ENCODE measurements around the gene TRAP1.

TRAP1 gene

DNA sequence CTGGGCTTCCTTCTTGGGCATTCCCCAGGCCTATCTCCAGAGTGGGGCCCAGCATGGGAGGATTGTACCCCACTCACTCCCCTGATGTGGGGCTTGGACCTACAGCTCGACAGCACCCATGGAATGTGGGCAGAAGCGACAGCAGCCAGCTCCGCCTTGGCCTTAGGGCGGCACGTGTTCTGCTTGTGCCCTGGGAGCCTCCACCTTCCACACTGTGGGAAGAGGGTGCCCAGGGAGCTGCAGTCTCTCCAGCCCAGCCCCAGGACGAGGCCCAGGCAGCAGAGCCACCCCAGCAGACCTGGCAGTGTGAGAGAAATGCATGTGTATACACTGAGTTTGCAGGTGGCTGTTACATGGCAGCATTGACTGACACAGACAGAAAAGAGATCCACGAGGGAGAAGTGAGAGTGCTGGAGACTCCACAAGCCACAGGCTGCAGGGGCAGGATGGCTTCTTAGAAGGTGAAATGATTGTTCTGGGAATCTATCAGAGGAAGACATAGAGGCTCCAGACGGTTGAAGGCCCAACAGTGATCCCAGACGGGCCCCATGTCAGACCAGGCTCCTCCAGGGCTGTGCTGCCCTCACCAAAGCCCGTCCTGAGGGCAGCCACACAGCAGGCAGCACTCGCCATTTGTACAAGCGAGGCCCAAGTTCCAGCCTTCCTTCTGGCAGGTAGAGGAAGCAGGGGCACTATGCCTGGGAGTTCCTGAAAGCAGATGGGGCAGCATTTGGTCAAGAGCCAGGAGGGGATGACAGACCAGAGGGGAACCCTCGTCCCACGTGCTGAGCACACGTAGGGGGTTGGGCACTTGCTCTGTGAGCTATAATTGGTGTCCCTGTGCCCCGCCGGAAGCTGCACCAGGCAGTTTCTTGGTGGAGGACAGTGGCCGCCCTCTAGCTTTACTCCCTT lies 65.6 kb downstream of the TRAP1 start:
- in situ Hi-C loops (cut with MboI; ENCODE audit: low pct_unique_long_range_greater_than_20kb, low sequenced_read_pairs, unreplicated experiment), result no loop called here
- TF ChIP-seq, protein P1, sequence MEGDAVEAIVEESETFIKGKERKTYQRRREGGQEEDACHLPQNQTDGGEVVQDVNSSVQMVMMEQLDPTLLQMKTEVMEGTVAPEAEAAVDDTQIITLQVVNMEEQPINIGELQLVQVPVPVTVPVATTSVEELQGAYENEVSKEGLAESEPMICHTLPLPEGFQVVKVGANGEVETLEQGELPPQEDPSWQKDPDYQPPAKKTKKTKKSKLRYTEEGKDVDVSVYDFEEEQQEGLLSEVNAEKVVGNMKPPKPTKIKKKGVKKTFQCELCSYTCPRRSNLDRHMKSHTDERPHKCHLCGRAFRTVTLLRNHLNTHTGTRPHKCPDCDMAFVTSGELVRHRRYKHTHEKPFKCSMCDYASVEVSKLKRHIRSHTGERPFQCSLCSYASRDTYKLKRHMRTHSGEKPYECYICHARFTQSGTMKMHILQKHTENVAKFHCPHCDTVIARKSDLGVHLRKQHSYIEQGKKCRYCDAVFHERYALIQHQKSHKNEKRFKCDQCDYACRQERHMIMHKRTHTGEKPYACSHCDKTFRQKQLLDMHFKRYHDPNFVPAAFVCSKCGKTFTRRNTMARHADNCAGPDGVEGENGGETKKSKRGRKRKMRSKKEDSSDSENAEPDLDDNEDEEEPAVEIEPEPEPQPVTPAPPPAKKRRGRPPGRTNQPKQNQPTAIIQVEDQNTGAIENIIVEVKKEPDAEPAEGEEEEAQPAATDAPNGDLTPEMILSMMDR (IDR thresholded peaks at IDR 0.05; ENCODE audit: extremely low read depth, insufficient read depth, missing control alignments), result no peak
- DNase-seq (ENCODE audit: low spot score), result no peak

DNA sequence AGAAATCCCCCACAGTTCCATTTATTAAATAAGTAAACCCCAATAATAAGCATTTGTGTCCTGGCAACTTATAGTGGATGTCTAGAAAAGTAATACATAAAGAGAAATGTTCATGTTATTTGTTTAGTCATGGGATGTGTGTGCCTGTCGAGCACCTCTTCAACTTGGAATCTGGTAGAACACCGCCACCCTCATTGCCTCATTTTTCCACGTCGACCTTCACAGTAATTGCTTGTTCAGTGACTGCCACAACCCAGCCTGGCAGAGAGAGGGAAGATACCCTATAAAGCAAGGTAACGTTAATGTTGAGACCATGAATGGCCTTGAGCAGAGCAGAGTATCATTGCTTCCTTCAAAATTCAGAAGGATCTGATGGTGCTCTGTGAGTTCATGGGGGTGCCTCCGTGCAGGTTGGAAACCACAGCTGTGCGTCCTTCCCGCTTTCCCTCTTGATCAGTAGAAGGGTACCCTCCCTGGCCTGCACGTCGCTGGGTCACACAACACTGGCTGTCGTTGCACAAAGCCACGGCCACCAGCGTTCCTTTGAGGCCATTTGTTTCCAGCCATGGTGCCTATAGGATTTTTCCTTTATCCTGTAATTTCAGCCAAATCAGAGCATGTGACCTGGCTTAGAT lies 66.6 kb downstream of the TRAP1 start:
- in situ Hi-C loops (cut with MboI; ENCODE audit: low pct_unique_long_range_greater_than_20kb, low sequenced_read_pairs, unreplicated experiment), result no loop called here
- DNase-seq (ENCODE audit: low spot score), result no peak
- TF ChIP-seq, protein P1 (IDR thresholded peaks at IDR 0.05; ENCODE audit: extremely low read depth, insufficient read depth, missing control alignments), result no peak

DNA sequence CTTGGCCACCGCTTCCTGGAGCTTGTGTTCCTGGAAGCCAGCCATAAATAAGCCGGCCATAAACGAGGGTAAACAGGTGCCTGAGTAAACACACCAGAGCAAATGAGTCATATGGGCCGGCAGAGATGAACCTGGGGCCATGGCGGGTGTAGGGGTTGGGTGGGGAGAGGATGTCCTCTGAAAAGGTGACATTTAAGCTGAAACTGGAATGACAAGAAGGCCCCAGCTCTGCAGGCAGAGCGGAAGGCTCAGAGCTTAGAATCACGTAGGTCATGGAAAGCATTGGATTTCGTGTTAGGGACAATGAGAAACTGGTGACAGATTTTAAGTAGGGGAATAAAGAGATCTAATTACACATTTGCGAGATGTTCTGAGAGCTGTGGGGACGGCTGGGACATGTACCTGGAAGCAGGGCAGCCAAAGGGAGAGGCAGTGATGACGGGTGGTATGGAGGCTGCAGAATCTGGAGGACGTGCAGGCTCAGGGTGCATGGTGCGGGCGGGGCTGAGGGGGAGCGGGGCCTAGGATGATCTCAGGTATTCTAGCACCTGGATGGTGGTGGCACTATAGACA lies 70.9 kb downstream of the TRAP1 start:
- TF ChIP-seq, protein P1 (IDR thresholded peaks at IDR 0.05; ENCODE audit: extremely low read depth, insufficient read depth, missing control alignments), result no peak
- no peak for DNase-seq (ENCODE audit: low spot score)
- in situ Hi-C loops (cut with MboI; ENCODE audit: low pct_unique_long_range_greater_than_20kb, low sequenced_read_pairs, unreplicated experiment), result no loop called here

DNA sequence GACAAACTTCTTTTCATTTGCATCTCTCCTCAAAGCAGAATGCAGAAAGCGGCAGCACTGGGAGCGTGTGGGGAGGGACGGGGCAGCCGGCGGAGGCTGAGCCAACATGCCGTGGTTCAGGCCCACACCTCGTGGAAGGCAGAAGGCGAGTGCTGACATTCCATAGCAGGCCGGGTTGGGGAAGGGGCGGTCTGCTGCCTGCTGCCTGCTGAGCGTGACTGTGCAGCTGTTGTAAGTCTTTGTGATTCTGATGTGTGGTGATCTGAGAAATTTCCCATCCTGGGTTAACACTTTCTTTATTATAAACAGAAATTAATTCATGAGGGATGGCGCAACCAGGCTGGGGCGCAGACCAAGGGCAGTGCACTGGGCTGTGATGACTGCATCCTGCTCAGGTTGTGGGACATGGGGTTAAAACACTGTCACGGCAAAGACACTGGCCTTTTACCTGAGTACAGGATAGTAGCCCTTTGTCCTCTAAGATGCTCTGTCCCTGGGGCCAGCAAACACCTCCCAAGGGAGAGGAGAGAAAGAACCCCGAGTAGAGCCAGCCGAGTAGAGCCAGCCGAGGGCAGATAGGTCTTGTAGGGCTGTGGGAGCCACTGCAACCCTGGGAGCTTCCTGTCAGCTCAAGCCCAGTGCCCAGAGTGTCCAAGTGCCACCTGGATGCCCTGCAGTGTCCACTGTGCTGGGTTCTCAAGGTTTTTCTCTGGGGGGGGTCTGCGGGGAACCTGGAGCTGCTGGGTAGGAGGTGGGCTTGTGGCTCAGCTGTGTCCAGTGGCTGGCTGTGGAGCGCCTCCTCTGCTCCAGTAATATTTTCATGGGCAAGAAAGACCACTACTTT lies 71.6 kb downstream of the TRAP1 start:
- TF ChIP-seq, protein P1 (IDR thresholded peaks at IDR 0.05; ENCODE audit: extremely low read depth, insufficient read depth, missing control alignments), result no peak
- in situ Hi-C loops (cut with MboI; ENCODE audit: low pct_unique_long_range_greater_than_20kb, low sequenced_read_pairs, unreplicated experiment), result no loop called here
- DNase-seq (ENCODE audit: low spot score), result no peak

DNA sequence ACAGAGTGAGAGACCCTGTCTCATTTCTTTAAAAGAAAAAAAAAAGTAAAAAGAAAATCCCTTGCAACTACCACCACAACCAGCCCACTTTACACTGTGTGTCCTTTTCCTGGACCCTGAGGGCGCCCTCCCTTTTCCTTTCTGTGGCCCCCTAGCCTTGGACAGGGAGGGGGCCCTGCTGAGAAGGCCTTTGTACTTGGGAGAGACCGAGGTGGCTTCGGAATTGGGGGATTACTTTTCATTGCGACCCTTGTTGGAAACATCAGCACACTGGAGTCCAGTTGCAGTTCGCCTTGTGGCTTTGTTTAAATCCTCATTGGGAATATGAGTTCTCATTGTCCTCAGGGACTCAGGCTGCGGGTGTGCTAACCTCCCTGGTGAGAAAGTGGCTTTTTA lies 72.2 kb downstream of the TRAP1 start:
- in situ Hi-C loops (cut with MboI; ENCODE audit: low pct_unique_long_range_greater_than_20kb, low sequenced_read_pairs, unreplicated experiment), result no loop called here
- TF ChIP-seq, protein P1 (IDR thresholded peaks at IDR 0.05; ENCODE audit: extremely low read depth, insufficient read depth, missing control alignments), result no peak
- DNase-seq (ENCODE audit: low spot score), result no peak
